Measurements from ENCODE around the gene GCAT. TPM values are rescaled to one million over a fixed set of nuclear protein-coding genes. Genes with fewer than 3 reads are reported as not detected.
A peak's percentile ranks its signal among the peaks of the same experiment; 100 is the strongest.

Gene GCAT
- 11.9 TPM for total RNA-seq (ENCODE audit: unreplicated experiment)
- long read RNA-seq, transcript GCAT-201 (9 exons, 1,497 nt): major isoform, 8 of 17 reads
- long read RNA-seq, partial matches to known transcripts: 8 of 17 reads
- long read RNA-seq, other reads (novel, unspliced or antisense): 1 of 17 reads

DNA sequence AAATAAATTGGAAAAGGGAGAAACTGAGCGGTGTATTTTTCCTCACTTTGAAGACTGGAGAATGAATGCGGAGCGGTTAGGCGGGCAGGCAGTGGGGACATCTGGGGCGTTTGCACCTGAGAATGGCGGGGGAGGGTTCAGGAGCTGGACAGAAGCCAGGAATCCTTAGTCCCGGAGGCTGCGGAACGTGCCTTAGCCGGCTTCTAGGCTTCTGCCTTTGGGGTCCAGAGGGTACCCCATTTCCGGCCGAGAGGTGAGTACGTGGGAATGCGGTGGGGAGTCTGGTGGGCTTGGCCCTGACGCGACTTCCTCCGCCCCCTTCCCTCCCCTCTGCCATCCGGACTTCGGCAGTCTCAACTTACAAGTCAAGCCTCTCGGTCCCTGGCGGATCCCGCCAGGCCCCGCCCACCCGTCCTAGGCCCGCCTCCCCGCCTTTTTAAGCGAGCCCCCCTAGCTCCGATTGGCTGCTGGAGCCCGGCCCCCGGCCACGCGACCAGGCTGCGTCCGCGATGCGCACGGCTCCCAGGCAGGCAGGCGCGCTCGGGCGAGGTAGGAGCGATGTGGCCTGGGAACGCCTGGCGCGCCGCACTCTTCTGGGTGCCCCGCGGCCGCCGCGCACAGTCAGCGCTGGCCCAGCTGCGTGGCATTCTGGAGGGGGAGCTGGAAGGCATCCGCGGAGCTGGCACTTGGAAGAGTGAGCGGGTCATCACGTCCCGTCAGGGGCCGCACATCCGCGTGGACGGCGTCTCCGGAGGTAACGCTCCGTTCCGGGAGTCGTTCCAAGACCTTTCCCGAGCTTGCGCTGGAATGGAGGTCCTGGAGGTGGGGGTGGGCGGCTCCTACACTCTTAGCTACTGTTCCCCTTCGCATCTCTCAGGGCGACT is at the start of gene GCAT:
TSS of gene GCAT (plus strand) at position 525 of the 884 bp plus-strand sequence. CDS start at position 559, 34 bp downstream.
- TF ChIP-seq, protein P1, sequence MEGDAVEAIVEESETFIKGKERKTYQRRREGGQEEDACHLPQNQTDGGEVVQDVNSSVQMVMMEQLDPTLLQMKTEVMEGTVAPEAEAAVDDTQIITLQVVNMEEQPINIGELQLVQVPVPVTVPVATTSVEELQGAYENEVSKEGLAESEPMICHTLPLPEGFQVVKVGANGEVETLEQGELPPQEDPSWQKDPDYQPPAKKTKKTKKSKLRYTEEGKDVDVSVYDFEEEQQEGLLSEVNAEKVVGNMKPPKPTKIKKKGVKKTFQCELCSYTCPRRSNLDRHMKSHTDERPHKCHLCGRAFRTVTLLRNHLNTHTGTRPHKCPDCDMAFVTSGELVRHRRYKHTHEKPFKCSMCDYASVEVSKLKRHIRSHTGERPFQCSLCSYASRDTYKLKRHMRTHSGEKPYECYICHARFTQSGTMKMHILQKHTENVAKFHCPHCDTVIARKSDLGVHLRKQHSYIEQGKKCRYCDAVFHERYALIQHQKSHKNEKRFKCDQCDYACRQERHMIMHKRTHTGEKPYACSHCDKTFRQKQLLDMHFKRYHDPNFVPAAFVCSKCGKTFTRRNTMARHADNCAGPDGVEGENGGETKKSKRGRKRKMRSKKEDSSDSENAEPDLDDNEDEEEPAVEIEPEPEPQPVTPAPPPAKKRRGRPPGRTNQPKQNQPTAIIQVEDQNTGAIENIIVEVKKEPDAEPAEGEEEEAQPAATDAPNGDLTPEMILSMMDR (IDR thresholded peaks at IDR 0.05; ENCODE audit: partially characterized antibody, unreplicated experiment): no peak
- peaks cover 14% of the 10 kb centered on the region for H3K4me1 Mint-ChIP-seq (ENCODE audit: low read depth, unreplicated experiment)
- peak; percentile 98 for DNase-seq
- H3K9me3 Mint-ChIP-seq (ENCODE audit: unreplicated experiment): peaks cover 10% of the 10 kb centered on the region
- H3K4me3 Mint-ChIP-seq (ENCODE audit: unreplicated experiment): peak within 1 kb of the TSS; percentile 95
- no peaks in the 10 kb centered on the region for H3K36me3 Mint-ChIP-seq (ENCODE audit: unreplicated experiment)
- peak within 1 kb of the TSS; percentile 52 for H3K27ac Mint-ChIP-seq (ENCODE audit: unreplicated experiment)
- peaks cover 8% of the 10 kb centered on the region for H3K27me3 Mint-ChIP-seq (ENCODE audit: unreplicated experiment)

DNA sequence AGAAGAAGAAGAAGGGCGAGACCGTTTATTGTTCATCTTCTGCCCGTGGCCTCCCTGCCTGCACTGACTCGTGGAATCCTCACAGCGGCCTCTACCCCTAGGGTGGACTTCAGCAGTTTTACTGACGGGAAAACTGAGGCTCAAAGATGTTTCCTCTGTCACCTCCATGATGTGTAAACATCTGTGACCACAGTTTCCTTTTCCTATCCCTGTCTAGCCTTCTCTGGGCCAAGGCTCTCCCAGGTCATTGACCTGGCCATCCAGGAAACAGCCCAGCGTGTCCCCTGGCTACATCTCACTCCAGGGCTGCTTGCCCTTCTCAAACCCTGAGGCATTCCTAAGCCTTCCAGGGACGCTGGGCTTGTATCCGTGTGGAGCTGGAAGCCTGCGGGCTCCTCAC is 49.0 kb upstream of the GCAT start:
- Mint-ChIP-seq H3K27ac (ENCODE audit: unreplicated experiment) (no peak overlapping the region), H3K9me3 (ENCODE audit: unreplicated experiment) (peaks cover 3% of the 10 kb centered on the region), H3K27me3 (ENCODE audit: unreplicated experiment) (peaks cover 9% of the 10 kb centered on the region), H3K36me3 (ENCODE audit: unreplicated experiment) (peaks cover 5% of the 10 kb centered on the region), H3K4me3 (ENCODE audit: unreplicated experiment) (no peak overlapping the region), H3K4me1 (ENCODE audit: low read depth, unreplicated experiment) (peaks cover 4% of the 10 kb centered on the region)
- no peak for DNase-seq
- TF ChIP-seq, protein P1 (IDR thresholded peaks at IDR 0.05; ENCODE audit: partially characterized antibody, unreplicated experiment): no peak

- Mint-ChIP-seq H3K4me1 (ENCODE audit: low read depth, unreplicated experiment) (peaks cover 9% of the 10 kb centered on the region), H3K27me3 (ENCODE audit: unreplicated experiment) (peaks cover 9% of the 10 kb centered on the region), H3K4me3 (ENCODE audit: unreplicated experiment) (no peak overlapping the region), H3K9me3 (ENCODE audit: unreplicated experiment) (peaks cover 5% of the 10 kb centered on the region), H3K36me3 (ENCODE audit: unreplicated experiment) (peaks cover 5% of the 10 kb centered on the region), H3K27ac (ENCODE audit: unreplicated experiment) (no peak overlapping the region)
- no peak for DNase-seq
- TF ChIP-seq, protein P1 (IDR thresholded peaks at IDR 0.05; ENCODE audit: partially characterized antibody, unreplicated experiment): no peak
Observed at GRCh38 chr22:37759281-37759680, 48.5 kb upstream of the GCAT start.

GRCh38 chr22:37760152-37760551 is 47.6 kb upstream of the GCAT start:
- Mint-ChIP-seq H3K9me3 (ENCODE audit: unreplicated experiment) (peaks cover 5% of the 10 kb centered on the region), H3K27me3 (ENCODE audit: unreplicated experiment) (peaks cover 7% of the 10 kb centered on the region), H3K4me1 (ENCODE audit: low read depth, unreplicated experiment) (peaks cover 14% of the 10 kb centered on the region), H3K4me3 (ENCODE audit: unreplicated experiment) (peak overlapping the region; percentile 8), H3K36me3 (ENCODE audit: unreplicated experiment) (peaks cover 5% of the 10 kb centered on the region), H3K27ac (ENCODE audit: unreplicated experiment) (no peak overlapping the region)
- DNase-seq: no peak
- TF ChIP-seq, protein P1 (IDR thresholded peaks at IDR 0.05; ENCODE audit: partially characterized antibody, unreplicated experiment): no peak

GRCh38 chr22:37762389-37762836 is 45.3 kb upstream of the GCAT start:
- DNase-seq: no peak
- peaks cover 5% of the 10 kb centered on the region for H3K36me3 Mint-ChIP-seq (ENCODE audit: unreplicated experiment)
- peaks cover 14% of the 10 kb centered on the region for H3K4me1 Mint-ChIP-seq (ENCODE audit: low read depth, unreplicated experiment)
- no peak overlapping the region for H3K4me3 Mint-ChIP-seq (ENCODE audit: unreplicated experiment)
- peaks cover 8% of the 10 kb centered on the region for H3K27me3 Mint-ChIP-seq (ENCODE audit: unreplicated experiment)
- H3K9me3 Mint-ChIP-seq (ENCODE audit: unreplicated experiment): peaks cover 5% of the 10 kb centered on the region
- no peak overlapping the region for H3K27ac Mint-ChIP-seq (ENCODE audit: unreplicated experiment)
- TF ChIP-seq, protein P1 (IDR thresholded peaks at IDR 0.05; ENCODE audit: partially characterized antibody, unreplicated experiment): no peak
